Activated gamma-delta T cell treated with Interleukin-2 at 50 U/mL for 16 hours (primary cell): ENCODE data around the gene ZSCAN12.

Source experiments
- DNase-seq: peaks from one replicate; pipeline ENCODE4 v3.0.0-alpha.2; 2020

The ZSCAN12 gene

GRCh38 chr6:28353356-28353755, 46.2 kb downstream of the ZSCAN12 start:
- DNase-seq, result no peak

GRCh38 chr6:28351493-28351925, 48.0 kb downstream of the ZSCAN12 start:
- DNase-seq, result no peak

GRCh38 chr6:28351087-28351486, 48.5 kb downstream of the ZSCAN12 start:
- DNase-seq, result no peak

GRCh38 chr6:28349892-28350737, 49.4 kb downstream of the ZSCAN12 start, which contains the start of gene ZKSCAN3:
TSS of gene ZKSCAN3 (plus strand) at chr6:28349947. CDS start at chr6:28359587, 9,640 bp downstream.
- DNase-seq, result peak; percentile 81

- no peak for DNase-seq
Measured at GRCh38 chr6:28349344-28349891, 50.1 kb downstream of the ZSCAN12 start.

- DNase-seq, result no peak
Measured at GRCh38 chr6:28347119-28347518, 52.4 kb downstream of the ZSCAN12 start.

- no peak for DNase-seq
Measured at GRCh38 chr6:28345201-28345600, 54.3 kb downstream of the ZSCAN12 start.

GRCh38 chr6:28343898-28344677, 55.5 kb downstream of the ZSCAN12 start:
- no peak for DNase-seq

- no peak for DNase-seq
Measured at GRCh38 chr6:28340310-28341095, 59.0 kb downstream of the ZSCAN12 start.

GRCh38 chr6:28337121-28337520, 62.4 kb downstream of the ZSCAN12 start:
- no peak for DNase-seq

GRCh38 chr6:28336284-28337120, 63.0 kb downstream of the ZSCAN12 start:
- DNase-seq, result peak; percentile 8

- DNase-seq, result peak; percentile 73
Measured at GRCh38 chr6:28335564-28336283, 63.8 kb downstream of the ZSCAN12 start, which contains the start of gene ZSCAN31. TSS of gene ZSCAN31 (minus strand) at chr6:28336148. CDS start at chr6:28329683, 6,465 bp downstream.

GRCh38 chr6:28335040-28335563, 64.4 kb downstream of the ZSCAN12 start:
- no peak for DNase-seq

GRCh38 chr6:28334286-28335039, 65.1 kb downstream of the ZSCAN12 start:
- no peak for DNase-seq

GRCh38 chr6:28333599-28334018, 65.9 kb downstream of the ZSCAN12 start:
- DNase-seq, result no peak

GRCh38 chr6:28333047-28333446, 66.5 kb downstream of the ZSCAN12 start:
- no peak for DNase-seq

GRCh38 chr6:28330041-28330440, 69.5 kb downstream of the ZSCAN12 start:
- DNase-seq, result no peak
